ENCODE measurements around the gene MOG.

Gene MOG

DNA sequence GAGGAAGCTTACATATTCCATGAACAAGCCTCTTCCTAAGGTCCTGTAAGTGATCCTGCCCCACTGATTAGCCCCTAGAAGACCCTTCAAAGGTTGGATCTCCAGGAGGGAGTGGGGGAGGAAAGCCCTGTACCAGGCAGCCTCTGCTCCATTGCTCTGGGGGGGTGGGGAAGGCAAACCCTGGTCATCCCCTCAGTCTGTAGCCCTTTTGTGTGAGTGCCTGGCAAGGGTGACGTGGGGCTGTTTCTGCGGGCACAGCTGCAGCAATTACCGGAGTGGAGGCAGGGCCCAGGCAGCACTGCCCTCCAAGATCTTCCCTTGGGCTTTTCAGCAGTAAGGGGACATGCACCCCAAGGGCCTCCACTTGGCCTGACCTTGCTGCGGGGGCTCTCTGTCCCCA, at the start of gene MOG:
Gene MOG, plus strand, starts transcription at position 295 of the 400 bp plus-strand sequence. CDS start 118 bp downstream, outside the sequence.
- no peak for DNase-seq (ENCODE audit: low spot score)

DNA sequence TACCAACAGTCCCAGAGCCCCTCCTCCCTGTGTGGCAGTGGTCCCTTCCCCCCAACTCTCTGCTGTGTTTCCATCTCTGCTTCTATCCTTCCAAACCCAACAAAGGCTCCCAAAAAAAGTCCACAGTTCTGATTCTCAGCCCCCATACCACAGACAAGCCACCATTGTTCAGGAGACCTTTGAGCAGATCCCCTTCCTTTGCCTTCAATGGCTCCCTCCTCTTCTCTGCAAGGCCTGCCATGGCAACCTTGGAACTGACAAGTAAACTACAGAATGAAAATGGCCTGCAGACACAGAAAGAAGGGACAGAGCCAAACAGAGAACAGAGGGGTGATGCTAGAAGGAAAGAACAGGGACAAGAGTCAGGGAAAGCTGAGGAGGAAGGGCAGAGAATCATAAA, 48.8 kb upstream of the MOG start:
- DNase-seq (ENCODE audit: low spot score) = no peak

DNA sequence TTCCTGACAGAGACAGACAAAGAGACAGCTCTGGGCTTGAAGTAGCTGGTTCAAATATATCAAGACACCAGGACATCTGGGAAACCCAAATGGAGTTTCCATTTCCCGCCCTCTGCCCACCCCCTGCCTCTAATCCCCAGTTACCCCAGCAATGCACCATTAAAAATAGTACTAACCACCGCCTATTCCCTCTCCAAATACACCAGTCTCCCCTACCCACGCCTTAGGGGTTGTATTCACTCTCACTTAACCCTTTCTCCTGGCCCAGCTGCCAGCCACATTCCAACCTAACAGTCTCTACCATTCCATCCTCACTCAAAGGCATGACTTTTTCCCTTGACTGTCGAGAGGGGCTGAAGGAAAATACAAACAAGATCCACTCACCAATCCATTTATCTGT, 46.4 kb upstream of the MOG start:
- DNase-seq (ENCODE audit: low spot score) = no peak

DNA sequence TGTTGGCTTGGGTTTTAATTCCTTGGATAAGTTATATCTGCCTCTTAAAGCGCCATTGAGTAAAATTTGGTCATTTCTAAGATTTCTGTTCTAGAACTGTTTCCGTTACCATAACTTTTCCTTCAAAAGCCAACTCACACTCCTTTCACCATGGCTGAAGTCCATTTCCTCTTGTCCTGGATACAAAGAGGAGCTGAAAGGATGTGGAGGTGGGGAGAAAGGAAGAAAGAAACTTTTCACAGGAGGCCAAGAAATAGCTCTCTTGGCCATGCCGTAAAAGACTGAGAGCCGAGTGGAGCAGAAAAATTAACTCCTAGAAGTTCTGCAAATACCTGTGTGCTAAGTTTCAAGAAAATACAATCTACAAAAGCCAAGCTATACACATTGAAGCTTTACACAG, 45.5 kb upstream of the MOG start:
- DNase-seq (ENCODE audit: low spot score) = no peak

DNA sequence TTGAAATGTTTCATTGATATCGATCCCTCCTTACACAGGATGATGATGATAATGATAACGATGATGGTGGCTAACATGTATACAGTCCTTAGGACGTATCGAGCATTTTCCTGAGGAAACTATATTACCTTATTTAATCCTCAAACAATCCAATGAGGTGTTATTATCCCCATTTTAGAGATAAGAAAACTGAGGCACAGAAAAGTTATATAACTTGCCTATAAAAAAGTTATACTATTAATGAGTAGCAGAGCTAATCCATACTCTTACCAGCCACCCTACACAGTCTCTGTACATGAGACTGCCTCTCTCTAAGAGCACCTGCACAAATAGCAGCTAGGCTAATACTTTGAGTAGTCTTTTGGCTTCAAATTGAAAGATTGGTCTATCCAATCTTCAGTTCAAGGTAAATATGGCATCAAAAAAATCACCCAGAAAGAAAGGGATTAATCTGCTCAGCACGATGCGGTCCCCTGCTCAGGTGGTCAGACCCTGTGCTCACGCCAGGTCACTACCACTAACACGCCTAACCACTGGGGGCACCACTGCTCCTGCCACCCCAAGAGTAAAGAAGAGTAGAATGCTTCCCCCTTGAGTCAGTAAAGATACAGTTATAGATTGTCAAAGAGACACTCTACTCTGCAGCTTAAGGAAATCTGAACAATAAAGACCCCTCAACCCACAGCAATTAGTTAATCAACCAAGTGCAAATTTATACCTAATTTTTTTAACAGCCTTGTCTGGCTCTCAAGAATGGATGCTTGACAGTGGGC, 38.9 kb upstream of the MOG start:
- DNase-seq (ENCODE audit: low spot score) = no peak

DNA sequence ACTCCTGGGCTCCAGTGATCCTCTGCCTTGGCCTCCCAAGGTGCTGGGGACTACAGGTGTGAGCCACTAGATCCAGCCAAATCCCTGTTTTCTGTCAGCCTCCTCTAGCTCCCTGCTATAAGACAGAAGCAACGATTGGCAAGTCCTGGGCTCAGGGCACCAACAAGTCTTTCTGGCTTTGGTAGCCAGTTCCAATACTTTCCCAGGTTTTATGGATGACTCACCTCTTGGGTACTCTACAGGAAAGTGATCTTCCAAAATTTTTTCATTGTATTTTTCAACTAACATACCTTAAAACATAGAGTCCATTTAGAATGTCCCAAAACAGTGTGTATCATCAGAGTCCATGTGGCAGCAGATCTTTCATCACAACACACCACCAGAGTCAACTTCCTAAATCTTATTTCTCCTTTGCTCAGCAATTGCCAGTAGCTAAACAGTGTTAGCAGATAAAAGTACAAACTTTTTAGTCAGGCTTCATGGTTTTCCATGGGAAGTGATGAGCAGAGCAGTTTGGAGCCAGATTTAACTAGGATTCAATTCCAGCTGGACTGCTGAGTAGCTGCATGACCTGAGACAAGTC, 37.2 kb upstream of the MOG start:
- no peak for DNase-seq (ENCODE audit: low spot score)

DNA sequence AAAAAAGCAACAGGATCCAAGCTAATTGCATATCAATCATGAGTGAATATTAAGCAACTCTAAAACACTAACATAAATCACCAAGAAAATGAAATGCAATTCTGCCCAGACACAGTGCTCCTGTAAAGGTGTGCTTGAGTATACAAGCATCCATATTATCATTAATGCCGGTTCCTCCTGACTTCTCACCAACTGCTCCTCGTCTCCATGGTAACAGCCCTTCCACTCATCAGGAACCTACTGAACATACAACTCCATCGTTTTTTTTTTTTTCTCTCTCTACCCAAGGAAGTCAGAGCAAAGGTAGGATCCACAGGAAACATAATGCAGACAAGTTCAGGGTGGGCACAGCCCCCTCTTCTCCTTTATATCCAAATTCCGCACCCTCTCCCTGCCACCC, 36.3 kb upstream of the MOG start:
- no peak for DNase-seq (ENCODE audit: low spot score)

DNA sequence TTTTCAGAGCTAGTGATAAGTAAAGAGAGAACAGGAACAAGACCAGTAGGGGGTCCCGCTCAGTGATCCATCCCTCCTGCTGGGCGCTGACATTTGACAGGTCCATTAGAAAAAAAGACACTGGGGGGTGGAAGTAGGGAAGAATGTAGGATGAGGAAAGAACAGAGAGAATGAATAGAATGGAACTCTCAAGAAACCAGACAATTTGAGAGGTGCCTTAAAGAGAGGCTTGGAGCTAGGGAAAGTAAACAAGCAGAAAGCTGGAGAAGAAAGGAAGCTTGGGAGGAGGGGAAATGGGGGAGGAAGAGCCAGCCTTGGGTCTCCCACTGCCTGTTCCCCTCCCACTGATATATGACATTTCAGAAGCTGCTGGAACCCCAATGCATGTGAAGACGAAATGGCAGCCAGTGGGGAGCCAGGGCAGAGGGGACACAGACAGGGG, 32.4 kb upstream of the MOG start:
- no peak for DNase-seq (ENCODE audit: low spot score)

DNA sequence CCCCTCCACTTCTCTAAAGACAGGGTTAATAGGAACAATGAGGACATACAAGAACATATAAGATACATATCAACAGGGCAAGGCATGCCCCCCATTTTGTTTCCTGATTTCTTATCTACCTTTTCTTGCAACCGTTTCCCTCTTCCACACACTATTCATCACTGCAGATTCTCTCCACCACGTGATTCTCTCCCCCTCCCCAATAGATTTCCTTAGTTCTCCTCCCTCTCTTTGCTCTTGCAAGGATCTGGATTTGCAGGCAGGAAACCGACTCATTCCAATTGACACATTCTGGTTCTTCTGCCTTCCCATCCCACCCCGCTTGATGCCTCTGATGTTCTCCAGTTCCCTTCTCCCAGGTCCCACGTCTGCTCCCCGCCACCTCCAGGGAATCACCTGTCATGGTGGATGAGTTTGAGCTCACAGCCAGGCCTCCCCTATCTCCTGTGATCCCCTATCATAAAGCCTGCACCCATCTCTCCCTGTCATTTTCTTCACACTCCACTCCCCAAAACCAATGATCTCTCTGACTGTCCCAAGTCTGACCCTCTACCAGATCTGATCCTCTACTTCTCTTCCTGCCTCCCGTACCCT, 31.5 kb upstream of the MOG start:
- no peak for DNase-seq (ENCODE audit: low spot score)

DNA sequence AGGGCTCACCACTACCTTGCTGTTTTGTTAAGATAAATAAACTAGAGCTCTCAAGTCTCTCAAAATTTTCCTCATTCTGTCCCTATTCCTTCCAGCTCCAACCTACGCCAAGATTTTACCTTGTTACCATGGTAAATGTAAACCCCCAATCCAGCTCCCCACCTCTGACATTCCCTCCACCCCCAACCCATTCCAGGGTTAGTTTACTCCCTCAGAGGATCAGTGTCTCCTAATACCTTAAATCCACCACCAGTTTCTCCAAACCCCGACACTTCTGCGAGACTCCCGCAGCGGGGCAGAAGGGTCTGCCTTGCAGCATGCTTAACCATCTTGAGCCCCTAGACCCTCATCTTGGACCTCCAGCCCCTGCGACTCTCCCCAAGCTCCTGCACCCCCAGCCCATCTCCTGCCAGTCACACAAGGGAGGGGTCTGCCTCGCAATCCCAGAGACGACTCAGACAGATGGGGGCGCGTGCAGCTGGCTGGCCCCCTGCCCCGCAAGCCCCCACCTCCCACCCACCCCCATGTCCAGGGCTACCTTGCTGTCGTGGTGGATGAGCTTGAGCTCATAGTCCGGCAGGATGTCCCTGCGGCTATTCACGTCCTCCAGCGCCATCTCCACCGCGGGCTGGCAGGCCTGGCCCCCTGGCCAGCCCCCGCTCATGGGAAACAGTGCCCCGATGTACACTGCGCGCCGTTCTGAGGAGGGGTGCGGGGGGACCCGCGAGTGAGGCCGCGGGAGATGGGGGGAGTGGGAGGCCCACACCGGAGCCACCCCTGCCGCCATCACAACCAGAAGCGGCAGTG, 29.7 kb upstream of the MOG start:
- DNase-seq (ENCODE audit: low spot score) = no peak

DNA sequence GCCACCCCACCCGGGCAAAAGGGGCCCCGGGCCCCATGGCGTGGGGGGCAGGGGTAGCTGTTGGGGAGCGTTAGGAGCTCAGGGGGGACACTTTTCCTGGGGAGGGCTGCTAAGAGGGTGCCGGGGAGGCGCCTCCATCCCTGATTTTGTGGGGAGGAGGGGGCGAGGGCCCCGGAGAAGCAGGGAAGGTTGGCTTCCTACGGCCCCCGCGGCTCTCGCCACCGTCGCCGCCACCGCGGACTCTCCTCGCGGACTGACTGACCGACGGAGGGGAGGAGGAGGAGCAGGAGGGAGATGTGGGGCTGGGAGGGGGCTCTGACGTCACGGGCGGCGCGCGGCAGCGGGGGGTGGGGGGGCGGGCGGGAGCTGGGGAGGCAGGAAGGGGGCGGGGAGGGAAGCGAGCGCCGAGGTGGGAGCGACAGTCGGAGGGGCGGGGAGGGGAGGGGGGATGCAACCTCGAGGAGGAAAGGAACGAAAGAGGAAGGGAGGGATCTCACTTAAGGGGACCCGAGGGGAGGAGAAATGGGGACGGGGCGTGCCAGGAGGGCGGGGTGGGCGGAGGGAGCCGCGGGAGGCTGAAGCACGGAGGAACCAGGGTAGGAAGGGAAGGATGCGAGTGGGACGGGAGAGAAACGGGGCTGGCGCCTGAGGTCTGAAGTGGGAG, 29.0 kb upstream of the MOG start:
- peak; percentile 40 for DNase-seq (ENCODE audit: low spot score)

DNA sequence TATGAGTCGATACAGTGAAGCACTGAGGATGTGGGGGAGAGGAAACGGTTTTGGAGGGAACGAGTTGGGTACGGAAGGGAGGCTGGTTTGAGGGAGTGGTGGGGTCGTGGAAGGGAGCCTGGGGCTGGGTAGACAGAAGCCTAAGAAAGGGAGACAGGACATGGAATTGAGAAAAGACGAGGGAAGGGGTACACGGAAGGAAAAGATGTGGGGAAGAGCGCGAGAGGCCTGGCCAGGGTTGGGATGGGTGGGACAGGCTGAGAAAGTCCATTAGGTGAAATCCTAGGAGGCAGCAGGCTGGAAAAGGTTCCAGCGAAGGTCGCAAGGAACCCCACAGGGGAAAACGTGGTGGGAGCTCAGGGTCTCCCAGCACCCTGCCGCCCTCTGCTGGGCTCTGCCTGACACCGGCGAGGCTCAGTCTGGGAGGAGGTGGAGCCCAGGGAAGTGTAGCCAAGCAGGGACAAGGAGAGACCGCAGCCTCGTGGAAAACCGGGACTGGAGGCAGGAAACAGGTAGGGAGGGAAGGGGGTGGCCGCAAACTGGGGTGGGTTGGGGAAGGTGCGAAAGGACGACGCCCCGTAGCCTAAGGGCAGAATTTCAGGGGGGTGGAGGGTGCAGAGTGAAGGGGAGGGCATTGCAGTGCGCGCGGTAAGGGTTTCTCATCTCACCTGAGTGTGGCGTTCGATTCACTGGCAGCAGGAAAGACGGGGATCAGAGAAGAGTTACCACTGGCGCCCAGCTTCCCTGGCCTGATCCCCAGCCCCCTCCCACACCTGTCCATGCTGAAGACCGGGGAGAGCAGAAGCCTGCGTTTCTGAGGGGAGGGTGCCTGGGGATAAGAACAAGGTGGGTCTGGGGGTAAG, 28.2 kb upstream of the MOG start:
- DNase-seq (ENCODE audit: low spot score) = peak; percentile 91

DNA sequence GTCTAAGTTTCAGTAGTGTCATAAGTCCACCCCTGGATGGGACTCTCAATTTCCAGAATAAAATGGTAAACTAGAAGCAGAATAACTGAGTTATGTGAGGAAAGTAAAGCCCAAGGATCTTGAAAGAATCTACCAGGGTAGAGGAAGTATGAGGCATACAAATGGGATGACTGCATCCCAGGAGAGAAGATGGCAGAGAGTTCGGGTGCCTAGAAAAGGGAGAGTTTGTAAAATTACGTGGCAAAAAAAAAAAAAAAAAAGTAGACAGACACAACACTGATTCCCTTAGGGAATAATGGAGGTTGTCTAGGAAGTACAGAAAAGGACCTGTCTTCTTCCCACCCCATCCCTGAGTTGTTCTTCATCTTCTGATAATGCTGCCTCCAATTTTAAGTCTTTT, 27.3 kb upstream of the MOG start:
- no peak for DNase-seq (ENCODE audit: low spot score)

DNA sequence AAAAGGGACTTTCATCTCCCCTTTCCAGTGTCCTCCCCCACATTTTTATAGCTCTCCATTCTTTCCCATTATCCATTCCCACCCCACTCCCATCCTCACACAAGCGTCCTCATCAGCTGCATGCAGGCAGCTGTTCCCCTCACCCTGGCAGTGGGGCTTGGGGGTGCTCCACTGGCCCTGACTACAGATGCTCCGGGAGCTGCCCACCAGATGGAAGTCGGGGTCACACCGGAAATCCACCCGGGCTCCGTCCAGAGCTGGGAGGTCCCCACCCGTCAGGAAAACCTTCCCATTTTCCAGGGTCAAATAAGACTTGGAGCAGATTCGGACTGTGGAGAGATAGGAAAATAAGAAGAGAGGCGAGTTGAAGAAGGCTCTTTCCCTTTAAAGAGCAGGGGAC, 26.6 kb upstream of the MOG start:
- DNase-seq (ENCODE audit: low spot score) = no peak

DNA sequence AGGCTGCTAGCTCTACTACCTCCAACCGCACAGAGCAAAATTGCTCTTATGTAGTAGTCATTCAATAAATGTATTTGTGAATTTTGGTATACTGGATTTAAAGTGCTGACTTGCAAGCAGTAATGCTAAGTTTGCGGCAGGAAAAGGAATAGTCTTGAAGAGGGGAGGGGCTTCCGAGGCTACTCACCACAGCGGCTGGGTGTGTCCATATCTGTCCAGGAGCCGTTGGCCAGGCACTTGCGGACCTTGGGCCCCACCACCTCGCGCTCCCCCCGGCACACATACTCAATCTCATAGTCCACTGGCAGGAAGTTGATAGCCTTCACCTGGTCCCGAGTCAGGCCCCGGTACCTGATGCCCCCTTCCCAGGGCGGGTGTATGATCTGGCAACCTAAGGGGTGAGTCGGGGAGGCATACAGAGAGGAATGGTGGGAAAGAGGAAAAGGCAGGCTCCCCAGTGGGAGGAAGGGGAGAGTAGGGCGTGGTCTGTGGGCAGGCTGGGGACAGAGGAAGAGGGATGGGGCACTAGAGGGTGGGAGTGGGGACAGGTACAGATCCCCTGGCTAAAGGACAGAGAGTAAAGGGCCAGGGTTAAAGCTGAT, 25.6 kb upstream of the MOG start:
- DNase-seq (ENCODE audit: low spot score) = no peak

DNA sequence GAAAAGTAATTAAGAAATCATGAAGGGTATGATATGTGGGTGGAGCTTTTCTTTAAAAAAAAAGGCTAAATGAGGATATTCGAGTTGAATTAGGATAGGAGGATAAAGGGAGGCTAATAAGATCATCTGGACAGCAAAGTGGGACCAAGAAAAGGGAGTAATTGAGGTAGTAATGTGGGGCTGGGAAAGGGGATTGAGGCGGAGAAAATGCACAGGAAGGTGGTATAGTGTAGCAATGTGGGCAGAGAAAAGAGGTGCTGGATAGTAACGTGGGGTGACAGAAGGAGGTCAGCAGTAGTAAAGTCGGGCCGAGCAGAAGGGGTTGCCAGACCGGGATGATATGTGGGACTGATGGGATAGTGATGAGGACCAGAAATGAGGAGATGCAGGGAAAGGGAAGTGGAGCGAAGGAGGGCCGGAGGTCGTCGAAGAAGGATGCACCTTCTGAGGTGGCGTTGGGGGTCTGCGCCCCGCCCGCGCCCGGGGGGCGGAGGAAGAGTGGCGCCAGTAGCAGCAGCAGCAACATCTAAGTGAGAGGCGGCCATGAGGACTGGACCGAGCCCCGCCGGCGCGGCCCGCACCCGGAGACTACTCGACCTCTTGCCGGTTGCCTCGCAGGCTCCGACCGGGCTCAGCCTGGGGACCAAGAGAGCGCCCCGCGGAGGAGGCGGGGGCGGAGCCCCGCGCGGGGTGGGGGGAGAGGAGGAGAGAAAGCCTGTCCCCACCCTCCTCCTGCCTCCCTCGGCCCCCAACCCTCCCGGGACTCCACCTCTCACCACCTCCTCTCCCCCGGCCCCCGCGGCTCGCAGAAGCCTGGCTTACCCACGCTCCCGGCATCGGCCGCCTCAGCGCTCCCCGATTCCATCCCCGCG, 24.8 kb upstream of the MOG start:
- DNase-seq (ENCODE audit: low spot score) = no peak

DNA sequence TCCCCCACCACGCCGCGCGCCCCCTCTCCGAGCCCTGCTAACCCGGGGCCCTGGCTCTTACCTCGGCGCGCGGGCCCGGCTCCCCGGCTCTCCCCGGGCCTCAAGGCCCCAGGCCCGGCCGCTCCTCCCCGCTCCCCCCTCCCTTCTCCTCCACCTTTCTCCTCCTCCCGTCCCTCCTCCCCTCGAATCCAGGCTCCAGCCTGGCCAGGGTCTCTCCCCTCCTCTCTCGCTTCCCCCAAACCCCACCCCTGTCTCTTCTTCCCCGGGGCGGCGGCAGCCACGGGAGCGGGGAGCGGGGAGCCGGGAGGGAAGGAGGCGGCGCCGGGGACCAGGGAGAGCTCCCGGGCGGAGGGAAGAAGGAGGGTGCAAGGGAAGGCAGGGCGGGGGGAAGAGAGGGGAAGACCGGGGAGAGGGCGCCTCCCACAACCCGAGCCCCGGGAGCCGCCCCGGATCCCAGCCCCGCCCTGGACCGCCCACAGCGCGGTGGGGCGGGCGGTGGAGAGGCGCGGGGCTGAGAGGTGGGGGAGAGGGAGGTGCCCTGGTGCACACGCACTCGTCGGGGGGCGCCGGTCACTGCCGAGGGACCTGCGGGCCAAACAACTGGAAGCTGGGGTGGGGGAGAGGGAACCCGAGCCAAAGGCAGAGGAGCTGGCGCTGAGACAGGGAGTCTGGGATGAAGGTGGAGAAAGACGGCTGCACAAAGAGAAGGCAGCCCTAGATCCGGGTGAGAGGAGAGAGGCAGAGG, 23.9 kb upstream of the MOG start, which contains the start of gene GABBR1:
Gene GABBR1, minus strand, starts transcription at position 395 of the 745 bp plus-strand sequence. CDS start 798 bp downstream, outside the sequence.
- peak; percentile 82 for DNase-seq (ENCODE audit: low spot score)

DNA sequence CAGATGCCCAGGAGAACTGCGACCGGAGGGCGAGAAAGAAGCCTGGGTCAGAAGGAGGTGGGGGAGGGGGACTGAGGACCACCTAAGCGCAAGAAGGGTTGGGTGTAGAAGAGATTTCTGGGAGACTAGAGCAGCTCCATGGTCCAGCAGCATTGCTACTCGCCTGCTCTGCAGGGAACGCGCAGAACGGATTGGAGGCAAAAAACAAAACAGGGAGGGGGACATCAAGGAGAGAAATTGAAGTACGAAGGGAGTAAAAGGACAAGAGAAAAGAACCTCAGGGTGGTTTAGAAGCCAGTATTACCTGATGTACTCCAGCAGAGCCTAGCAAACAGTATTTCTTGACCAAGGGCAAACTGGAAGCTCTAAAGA, 23.4 kb upstream of the MOG start:
- no peak for DNase-seq (ENCODE audit: low spot score)

DNA sequence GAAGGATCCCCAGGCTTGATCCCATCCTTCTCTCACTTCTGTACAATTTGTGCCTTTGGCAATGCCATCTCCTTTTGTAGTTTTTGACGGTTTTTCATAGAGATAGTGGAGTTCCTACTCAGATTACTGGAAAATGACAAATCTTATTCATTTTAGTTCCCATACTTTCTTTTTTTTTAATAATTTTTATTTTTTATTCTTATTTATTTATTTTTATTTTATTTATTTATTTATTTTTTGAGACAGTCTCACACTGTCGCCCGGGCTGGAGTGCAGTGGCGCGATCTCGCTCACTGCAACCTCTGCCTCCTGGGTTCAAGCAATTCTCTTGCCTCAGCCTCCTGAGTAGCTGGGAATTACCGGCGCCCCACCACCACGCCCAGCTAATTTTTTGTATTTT, 19.6 kb upstream of the MOG start:
- no peak for DNase-seq (ENCODE audit: low spot score)
